Measurements from ENCODE around the gene CCDC179. TPM values are rescaled to one million over a fixed set of nuclear protein-coding genes. Genes with fewer than 3 reads are reported as not detected.

The CCDC179 gene
- not detected for total RNA-seq

DNA sequence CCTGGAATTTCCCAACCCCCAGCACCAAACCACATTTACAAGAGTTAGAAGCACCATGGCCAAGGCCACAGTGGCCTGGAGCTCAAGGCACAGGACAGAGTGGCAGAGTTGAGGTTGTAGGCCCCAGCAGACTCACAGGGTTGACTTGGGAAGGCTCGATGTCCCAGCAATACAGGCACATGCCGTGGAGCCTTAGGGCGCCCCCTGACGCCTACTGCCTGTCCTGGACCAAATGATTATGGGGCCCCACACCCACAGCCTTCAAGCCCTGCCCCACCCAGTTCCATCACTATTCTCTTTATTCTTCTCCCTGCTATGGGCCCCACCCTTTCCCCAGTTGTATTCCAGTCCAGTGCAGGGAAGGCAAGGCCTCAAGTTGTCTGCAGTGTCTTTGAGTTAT, at the start of gene CCDC179:
CCDC179 (minus strand) TSS at position 234 of the 400 bp plus-strand sequence; CDS start at position 181, 53 bp downstream.

DNA sequence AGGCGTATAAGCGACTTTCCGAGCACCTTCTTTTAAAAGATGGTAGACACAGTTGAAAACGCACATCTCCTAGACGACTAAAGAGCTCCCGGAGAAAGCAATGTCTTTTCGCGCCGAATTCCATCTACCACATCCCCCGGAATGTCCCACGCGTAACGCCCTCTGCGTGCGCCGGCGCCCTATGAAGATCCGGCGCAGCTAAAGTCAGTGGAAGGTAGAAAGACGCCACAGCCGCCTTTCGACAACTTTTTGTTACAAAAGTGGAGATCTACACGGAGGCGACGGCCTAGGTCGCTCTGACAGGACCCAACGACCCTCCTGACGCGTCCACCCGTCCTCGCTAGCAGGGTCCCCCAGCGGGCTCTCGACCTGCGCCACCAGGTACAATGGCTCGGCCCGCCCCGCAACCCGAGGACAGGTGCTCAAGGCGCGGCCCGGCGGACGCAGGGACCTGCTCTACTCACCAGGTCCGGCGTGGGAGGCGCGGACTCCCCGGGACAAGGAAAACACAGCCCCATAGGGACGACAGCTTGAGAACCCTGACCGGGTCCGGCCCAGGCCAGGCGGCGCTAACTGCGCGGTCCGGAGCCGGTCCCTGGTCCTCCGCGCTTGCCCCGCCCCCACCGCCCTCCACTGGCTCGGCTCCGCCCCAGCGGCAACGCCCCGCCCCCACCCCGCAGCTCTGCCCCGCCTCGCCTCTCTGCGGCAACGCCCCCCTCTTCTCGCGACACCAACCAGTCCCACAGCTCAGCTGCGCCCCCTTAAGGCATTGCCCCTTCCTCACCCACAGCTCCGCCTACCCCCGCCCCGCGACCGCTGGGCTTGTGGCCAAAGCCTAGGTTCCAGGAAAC, 30.8 kb downstream of the CCDC179 start, which contains the start of gene SVIP:
SVIP (minus strand) TSS at position 571 of the 851 bp plus-strand sequence; CDS start at position 518, 53 bp downstream.

Other genes starting within 250 kb of the CCDC179 start
- 21.6 TPM for gene FANCF, start 234.7 kb downstream of the CCDC179 start, total RNA-seq
- gene GAS2, start 193.9 kb downstream of the CCDC179 start, total RNA-seq, result 12.5 TPM
- 2.8 TPM for gene SVIP, start 30.7 kb downstream of the CCDC179 start, total RNA-seq